COLO829 (cell line): ENCODE measurements around the gene PHLDB2.

Experiments used
- DNase-seq: peaks from one replicate; pipeline ENCODE4 v3.0.0; 2012; ENCODE audit warnings: low spot score

PHLDB2 gene

GRCh38 chr3:111884411-111885018 lies 25.4 kb downstream of the PHLDB2 start:
- DNase-seq, result no peak

GRCh38 chr3:111885578-111885977 lies 26.5 kb downstream of the PHLDB2 start:
- no peak for DNase-seq

GRCh38 chr3:111890051-111890580 lies 31.1 kb downstream of the PHLDB2 start:
- DNase-seq, result no peak

- no peak for DNase-seq
Observed at GRCh38 chr3:111892070-111892469, 33.0 kb downstream of the PHLDB2 start.

GRCh38 chr3:111895071-111895470 lies 36.0 kb downstream of the PHLDB2 start:
- DNase-seq, result peak; percentile 76

GRCh38 chr3:111899966-111900365 lies 40.9 kb downstream of the PHLDB2 start:
- no peak for DNase-seq

GRCh38 chr3:111901637-111902036 lies 42.6 kb downstream of the PHLDB2 start:
- DNase-seq, result no peak

- no peak for DNase-seq
Observed at GRCh38 chr3:111902534-111902933, 43.5 kb downstream of the PHLDB2 start.

- peak; percentile 28 for DNase-seq
Observed at GRCh38 chr3:111903067-111903511, 44.0 kb downstream of the PHLDB2 start.

- DNase-seq, result no peak
Observed at GRCh38 chr3:111904376-111905241, 45.5 kb downstream of the PHLDB2 start.

GRCh38 chr3:111906656-111907055 lies 47.6 kb downstream of the PHLDB2 start:
- no peak for DNase-seq

GRCh38 chr3:111907151-111907550 lies 48.1 kb downstream of the PHLDB2 start:
- no peak for DNase-seq

GRCh38 chr3:111910806-111911205 lies 51.7 kb downstream of the PHLDB2 start:
- peak; percentile 83 for DNase-seq

- no peak for DNase-seq
Observed at GRCh38 chr3:111911446-111911845, 52.4 kb downstream of the PHLDB2 start.

- no peak for DNase-seq
Observed at GRCh38 chr3:111913163-111913763, 54.2 kb downstream of the PHLDB2 start.

GRCh38 chr3:111915905-111916304 lies 56.8 kb downstream of the PHLDB2 start:
- no peak for DNase-seq

GRCh38 chr3:111917300-111917699 lies 58.2 kb downstream of the PHLDB2 start:
- DNase-seq, result peak; percentile 57

- DNase-seq, result no peak
Observed at GRCh38 chr3:111919370-111920065, 60.5 kb downstream of the PHLDB2 start.

- DNase-seq, result no peak
Observed at GRCh38 chr3:111921181-111921580, 62.1 kb downstream of the PHLDB2 start.

GRCh38 chr3:111923095-111923771 lies 64.2 kb downstream of the PHLDB2 start:
- DNase-seq, result no peak

- no peak for DNase-seq
Observed at GRCh38 chr3:111923806-111924205, 64.7 kb downstream of the PHLDB2 start.

- DNase-seq, result no peak
Observed at GRCh38 chr3:111924283-111924682, 65.2 kb downstream of the PHLDB2 start.
